Activated naive CD4-positive, alpha-beta T cell treated with anti-CD3 and anti-CD28 coated beads, Interleukin-2, amount 50 U/mL, for 72 hours (primary cell): ENCODE data around the gene FHAD1. TPM values are rescaled to one million over a fixed set of nuclear protein-coding genes. Genes with fewer than 3 reads are reported as not detected.

Experiments
- ATAC-seq, 2 donors: fragments of 150-1000 bp; cut with Tn5 transposase; 2 replicates each; pipeline ENCODE4 v1.10.0; 2021; ENCODE audit warnings: mild to moderate bottlenecking in 2 of 2, moderate library complexity in 2 of 2
- DNase-seq, 2 donors: peaks; one replicate each; pipeline ENCODE4 v3.0.0; 2021 to 2022; ENCODE audit warnings: low spot score in 2 of 2
- H3K27ac Mint-ChIP-seq, 2 donors: one replicate each; pipeline ENCODE4 v1.8.0; 2022; ENCODE audit warnings: mild to moderate bottlenecking in 2 of 2, mixed read lengths in 2 of 2
- H3K36me3 Mint-ChIP-seq, 2 donors: one replicate each; pipeline ENCODE4 v1.8.0; 2022; ENCODE audit warnings: mixed read lengths in 2 of 2
- H3K9me3 Mint-ChIP-seq, 2 donors: one replicate each; pipeline ENCODE4 v1.8.0; 2022; ENCODE audit warnings: mixed read lengths in 2 of 2
- total RNA-seq, 2 donors: library from RNA; stranded (reverse); gene quantifications; one replicate each; pipeline ENCODE4 v1.2.3, GENCODE V29; 2022

The FHAD1 gene
- total RNA-seq, result under 1 TPM in 1 of 2 donors, not detected in 1; 0.27 TPM

- no peak for ATAC-seq
- Mint-ChIP-seq H3K9me3 (peaks cover 0 to 23% of the 10 kb centered on the region in 2 donors), H3K36me3 (peaks cover 19 to 32% of the 10 kb centered on the region in 2 donors), H3K27ac (peak within 1 kb of the TSS; percentile 14 to 32)
- no peak for DNase-seq
These were observed at the start of gene FHAD1 for GRCh38 chr1:15246960-15247614. TSS of gene FHAD1 (plus strand) at chr1:15247223. CDS start at chr1:15251785, 4,562 bp downstream.

GRCh38 chr1:15197591-15198447, 49.2 kb upstream of the FHAD1 start:
- no peak for ATAC-seq
- H3K9me3 Mint-ChIP-seq, result no peaks in the 10 kb centered on the region
- DNase-seq, result no peak
- H3K36me3 Mint-ChIP-seq, result no peaks in the 10 kb centered on the region
- H3K27ac Mint-ChIP-seq, result no peak overlapping the region

DNA sequence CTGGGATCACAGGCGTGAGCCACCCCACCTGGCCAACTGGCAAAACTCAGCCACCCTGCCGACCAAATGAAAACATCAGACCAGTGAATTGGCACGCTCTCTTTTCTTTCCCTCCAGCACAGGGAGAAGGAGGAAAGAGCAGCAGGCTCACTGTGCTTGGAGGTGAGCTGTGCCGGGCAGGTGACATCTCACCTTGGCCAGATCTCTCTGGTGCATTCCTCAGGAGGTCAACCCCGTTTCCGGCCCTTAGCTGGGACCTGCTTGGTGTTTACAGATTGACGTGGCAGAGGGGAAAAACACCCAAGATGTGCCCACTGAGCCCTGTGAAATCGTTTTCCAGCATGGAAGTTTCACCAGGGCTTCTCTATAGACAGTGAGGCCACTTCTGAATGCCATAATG, 48.3 kb upstream of the FHAD1 start:
- DNase-seq, result no peak
- no peaks in the 10 kb centered on the region for H3K9me3 Mint-ChIP-seq
- no peak overlapping the region for H3K27ac Mint-ChIP-seq
- no peaks in the 10 kb centered on the region for H3K36me3 Mint-ChIP-seq
- ATAC-seq, result no peak

- Mint-ChIP-seq H3K36me3 (no peaks in the 10 kb centered on the region), H3K9me3 (no peaks in the 10 kb centered on the region), H3K27ac (no peak overlapping the region)
- DNase-seq (no peak), ATAC-seq (no peak)
These were observed 45.8 kb upstream of the FHAD1 start for GRCh38 chr1:15201221-15201620.

DNA sequence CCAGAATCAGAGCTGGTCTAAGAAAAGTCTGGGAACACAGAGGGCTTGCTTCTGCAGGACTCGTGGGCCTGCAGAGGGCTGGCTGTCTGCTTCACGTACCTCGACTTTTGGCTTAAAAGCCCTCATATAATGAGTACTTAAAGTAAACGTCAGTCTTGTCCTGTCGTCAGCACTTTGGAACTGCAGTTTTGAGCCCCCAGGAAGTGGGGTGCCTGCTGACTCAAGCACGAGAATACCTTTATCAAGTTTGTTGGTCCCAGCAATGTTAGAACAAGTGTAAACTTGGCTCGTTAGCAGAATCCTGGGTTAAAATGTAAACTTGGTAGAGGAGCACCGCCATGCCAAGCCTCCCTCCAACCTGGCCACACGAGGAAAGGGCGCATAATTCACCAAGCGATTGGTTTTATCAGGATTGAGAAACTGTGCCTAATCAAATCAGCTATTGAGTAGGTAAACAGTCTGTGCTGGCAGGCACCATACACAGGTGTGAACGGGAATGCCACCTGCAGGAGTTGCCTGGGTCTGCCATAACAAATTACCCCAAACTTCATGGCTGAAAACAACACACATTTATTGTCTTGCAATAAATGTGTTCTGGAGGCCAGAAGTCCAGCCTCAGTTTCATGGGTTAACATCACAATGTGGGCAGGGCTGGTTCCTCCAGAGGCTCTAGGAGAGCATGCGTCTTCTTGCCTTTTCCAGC, 45.0 kb upstream of the FHAD1 start:
- Mint-ChIP-seq H3K27ac (no peak overlapping the region), H3K36me3 (no peaks in the 10 kb centered on the region), H3K9me3 (no peaks in the 10 kb centered on the region)
- ATAC-seq (no peak), DNase-seq (no peak)

- no peaks in the 10 kb centered on the region for H3K36me3 Mint-ChIP-seq
- ATAC-seq (no peak), DNase-seq (no peak)
- H3K27ac Mint-ChIP-seq, result no peak overlapping the region
- H3K9me3 Mint-ChIP-seq, result no peaks in the 10 kb centered on the region
These were observed 42.1 kb upstream of the FHAD1 start for GRCh38 chr1:15204931-15205330.

DNA sequence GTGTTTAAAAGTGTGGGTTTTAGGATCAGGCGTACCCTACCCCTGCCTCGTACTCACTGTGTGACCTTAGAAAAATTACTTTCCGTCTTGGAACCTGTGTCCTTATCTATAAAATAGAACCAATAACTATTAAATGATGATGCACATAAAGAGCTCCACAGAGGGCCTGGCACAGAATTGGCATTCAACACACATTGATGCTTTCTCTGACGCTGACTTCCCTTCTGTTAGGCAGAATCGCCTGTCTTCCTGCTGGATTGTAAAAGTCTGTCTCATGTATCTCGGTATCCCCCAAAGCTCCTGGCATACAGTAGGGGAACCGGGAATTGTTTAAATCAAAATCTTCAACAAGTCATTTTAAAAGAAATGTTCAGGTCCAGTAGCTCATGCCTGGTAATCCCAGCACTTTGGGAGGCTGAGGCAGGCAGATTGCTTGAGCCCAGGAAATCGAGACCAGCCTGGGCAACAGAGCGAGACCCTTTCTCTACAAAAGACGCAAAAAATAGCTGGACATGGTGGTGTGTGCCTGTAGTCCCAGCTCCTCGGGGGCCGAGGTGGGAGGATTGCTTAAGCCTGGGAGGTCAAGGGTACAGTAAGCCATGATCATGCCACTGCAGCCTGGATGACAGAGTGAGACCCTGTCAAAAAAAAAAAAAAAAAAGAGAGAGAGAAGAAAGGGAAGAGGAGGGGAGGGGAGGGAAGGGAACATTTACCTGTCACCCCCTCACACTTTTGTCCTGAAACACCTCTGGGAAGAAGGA, 41.3 kb upstream of the FHAD1 start:
- Mint-ChIP-seq H3K9me3 (no peaks in the 10 kb centered on the region), H3K27ac (no peak overlapping the region), H3K36me3 (no peaks in the 10 kb centered on the region)
- ATAC-seq (no peak), DNase-seq (no peak)

DNA sequence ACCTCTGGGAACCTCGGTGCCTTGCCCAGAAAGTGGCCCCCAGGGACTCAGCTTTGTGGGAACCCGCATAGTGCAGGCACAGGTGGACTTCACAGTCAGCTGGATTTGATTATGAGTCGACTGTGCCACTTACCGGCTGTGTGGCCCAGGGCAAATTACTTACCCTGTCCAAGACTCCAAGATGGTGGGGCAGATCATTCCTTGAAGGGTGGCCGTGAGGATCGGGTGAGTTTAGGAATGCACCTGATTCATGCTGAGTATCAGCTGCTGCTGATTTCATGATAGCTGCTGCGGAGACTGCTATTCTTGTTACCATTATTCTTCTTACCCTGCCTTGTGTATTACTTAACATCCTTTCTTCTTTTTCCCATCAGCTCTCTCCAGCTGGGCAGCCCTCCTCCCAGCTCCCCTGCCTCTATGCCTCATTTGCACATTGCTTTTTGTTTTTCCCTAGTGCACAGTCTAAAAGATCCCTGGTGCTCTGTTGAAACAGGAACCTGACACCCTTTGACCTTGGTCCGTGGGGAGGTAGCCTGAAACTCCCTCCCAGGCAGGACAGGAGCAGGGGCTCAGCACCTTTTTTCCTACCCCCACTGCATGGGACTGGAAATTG, 40.5 kb upstream of the FHAD1 start:
- Mint-ChIP-seq H3K36me3 (no peaks in the 10 kb centered on the region), H3K27ac (no peak overlapping the region), H3K9me3 (no peaks in the 10 kb centered on the region)
- DNase-seq (no peak), ATAC-seq (no peak)

DNA sequence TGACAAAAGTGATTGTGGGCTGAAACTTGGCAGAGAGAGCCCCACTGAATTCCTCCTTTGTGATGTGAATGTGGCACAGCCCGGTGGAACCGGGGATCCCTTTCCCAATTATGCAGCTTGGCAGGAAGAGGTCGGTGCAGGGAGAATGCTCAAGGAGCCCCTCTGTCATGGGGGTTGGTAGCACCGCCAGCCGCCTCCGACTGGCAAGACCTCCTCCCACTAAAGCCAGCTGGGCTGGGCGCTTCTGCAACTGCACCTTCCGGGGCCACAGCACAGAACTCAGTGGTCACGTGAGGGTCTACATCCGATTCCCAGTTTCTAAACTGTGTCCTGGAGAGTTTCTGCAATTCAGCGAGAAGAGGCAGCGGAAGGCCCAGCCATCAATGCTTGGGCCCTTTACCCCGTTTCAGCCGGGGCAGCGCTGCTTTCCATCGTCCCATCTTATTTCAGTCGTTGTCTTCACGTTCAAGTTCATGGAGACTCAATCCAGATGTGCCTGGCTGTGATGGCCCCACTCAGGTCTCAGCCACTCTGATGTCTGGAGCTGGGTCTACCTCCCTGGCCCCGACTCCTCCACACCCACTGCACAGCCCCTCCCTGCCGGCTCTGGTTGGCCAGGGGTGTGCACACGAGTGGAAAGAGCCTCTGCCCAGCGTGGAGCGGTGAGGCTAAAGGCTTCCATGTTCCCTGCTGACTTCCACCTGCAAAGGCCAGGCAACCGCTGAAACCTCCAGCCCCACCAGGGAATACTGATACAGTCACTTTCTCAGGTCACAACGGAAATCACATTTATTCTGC, 39.8 kb upstream of the FHAD1 start:
- DNase-seq (no peak), ATAC-seq (no peak)
- no peaks in the 10 kb centered on the region for H3K36me3 Mint-ChIP-seq
- no peak overlapping the region for H3K27ac Mint-ChIP-seq
- H3K9me3 Mint-ChIP-seq, result no peaks in the 10 kb centered on the region

- no peak for ATAC-seq
- DNase-seq, result no peak
- Mint-ChIP-seq H3K9me3 (no peaks in the 10 kb centered on the region), H3K36me3 (no peaks in the 10 kb centered on the region), H3K27ac (no peak overlapping the region)
These were observed 39.1 kb upstream of the FHAD1 start for GRCh38 chr1:15207829-15208429.

DNA sequence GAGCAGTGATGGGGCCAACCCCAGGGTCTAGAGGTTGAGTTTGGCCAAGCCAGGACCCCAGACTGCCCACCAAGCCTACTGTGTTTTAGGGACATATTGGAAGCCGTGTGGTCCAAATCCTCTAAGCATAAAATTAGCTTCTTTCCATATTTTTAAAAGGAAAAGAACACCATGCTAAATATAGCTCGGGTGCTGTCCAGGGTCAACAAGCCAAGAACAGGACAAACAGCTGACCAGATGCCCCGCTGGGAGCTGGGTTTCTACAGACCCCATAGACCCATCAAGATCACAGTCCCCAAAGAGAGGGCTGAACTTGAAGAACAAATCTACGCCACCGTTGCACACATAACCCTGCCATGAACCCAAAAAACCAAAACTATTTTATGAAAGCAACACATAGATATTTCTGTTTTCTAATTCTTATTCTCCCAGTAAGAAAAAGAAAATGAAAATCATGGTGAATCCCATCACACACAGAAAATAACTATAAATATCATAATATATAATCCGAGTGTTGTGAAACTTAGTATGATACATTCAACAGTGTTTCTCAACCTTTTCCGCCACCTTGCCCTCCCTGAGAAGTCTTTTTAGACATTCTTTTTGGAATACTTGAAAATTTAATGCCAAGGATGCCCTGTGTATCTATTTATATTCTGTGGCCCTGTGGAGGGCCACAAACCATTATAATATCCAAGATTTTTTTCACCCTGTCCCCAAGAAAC, 36.2 kb upstream of the FHAD1 start:
- DNase-seq (no peak), ATAC-seq (no peak)
- no peaks in the 10 kb centered on the region for H3K36me3 Mint-ChIP-seq
- H3K27ac Mint-ChIP-seq, result no peak overlapping the region
- no peaks in the 10 kb centered on the region for H3K9me3 Mint-ChIP-seq

GRCh38 chr1:15211424-15211823, 35.6 kb upstream of the FHAD1 start:
- Mint-ChIP-seq H3K9me3 (no peaks in the 10 kb centered on the region), H3K27ac (no peak overlapping the region), H3K36me3 (no peaks in the 10 kb centered on the region)
- no peak for DNase-seq
- no peak for ATAC-seq

GRCh38 chr1:15212216-15212953, 34.6 kb upstream of the FHAD1 start:
- no peak overlapping the region for H3K27ac Mint-ChIP-seq
- ATAC-seq, result no peak
- no peak for DNase-seq

GRCh38 chr1:15212954-15213291, 34.1 kb upstream of the FHAD1 start:
- DNase-seq (no peak), ATAC-seq (no peak)
- no peak overlapping the region for H3K27ac Mint-ChIP-seq
- H3K9me3 Mint-ChIP-seq, result no peaks in the 10 kb centered on the region
- H3K36me3 Mint-ChIP-seq, result no peaks in the 10 kb centered on the region

More at GRCh38 chr1:15212216-15212953, 34.6 kb upstream of the FHAD1 start:
- no peaks in the 10 kb centered on the region for H3K9me3 Mint-ChIP-seq
- no peaks in the 10 kb centered on the region for H3K36me3 Mint-ChIP-seq
